Hematopoietic multipotent progenitor cell treated with erythropoietin and hydrocortisone succinate and interleukin-3 and kit ligand, for 17 days (in vitro differentiated cells): Measurements from ENCODE around the gene MYO1C.

Experiments
- DNase-seq: peaks from one replicate; pipeline ENCODE4 v3.0.0-alpha.2; 2015; ENCODE audit warnings: low spot score

Gene MYO1C

DNA sequence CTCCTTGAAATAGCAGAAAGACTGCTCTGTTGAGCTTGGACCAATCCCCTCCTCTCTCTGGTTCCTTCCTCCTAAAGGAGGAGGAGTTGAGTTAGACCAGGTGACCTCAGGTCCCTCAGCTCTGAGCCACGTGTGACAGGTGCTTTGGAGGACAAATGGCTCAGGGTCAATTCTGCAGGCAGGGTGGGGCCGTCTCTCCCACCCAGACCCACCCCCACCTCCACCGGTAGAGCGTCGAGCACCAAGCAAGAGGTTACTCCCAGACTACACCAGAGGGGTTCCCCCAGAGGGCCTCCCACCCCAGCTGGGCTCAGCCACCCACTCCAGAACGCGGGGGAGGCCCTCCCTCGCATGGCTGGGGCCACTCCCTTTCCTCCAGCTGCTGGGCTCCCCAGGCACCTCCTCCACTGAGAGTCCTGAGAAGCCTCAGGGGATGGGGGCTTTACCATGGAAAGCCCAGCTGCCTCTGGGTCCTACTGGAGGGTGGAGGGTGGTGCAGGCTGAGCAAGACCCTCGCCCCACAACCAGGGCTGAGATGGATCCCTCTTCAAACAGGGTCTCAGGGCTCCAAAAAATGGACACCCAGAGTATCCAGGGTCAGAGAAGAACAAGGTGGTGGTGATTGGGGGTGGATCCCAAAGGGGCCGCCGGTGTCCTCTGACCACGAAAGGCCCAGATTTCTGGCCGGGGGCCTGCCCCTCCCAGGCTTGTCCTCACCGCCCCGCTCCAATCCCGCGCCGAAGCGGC is 7.6 kb downstream of the MYO1C start:
- no peak for DNase-seq

- no peak for DNase-seq
These were observed 8.4 kb downstream of the MYO1C start for GRCh38 chr17:1484060-1484535.

GRCh38 chr17:1482680-1483079 is 9.8 kb downstream of the MYO1C start:
- DNase-seq, result no peak

DNA sequence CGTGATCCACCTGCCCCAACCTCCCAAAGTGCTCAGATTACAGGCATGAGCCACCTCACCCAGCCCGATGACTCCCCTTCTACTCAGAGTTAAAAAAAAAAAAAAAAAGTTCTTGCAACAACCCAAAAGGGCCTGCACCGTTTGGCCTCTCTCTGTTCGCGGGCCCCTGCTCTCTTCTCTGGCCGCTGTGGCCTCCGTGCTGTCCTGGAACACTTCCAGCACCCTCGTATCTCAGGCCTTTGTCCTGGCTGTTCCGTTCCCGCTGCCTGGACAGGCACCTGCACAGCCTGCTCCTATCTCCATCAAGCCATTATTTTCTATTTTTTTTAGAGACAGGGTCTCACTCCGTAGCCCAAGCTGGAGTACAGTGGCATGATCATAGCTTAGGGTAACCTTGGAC is 10.8 kb downstream of the MYO1C start:
- DNase-seq, result no peak

- DNase-seq, result no peak
These were observed 11.6 kb downstream of the MYO1C start for GRCh38 chr17:1480747-1481465.

DNA sequence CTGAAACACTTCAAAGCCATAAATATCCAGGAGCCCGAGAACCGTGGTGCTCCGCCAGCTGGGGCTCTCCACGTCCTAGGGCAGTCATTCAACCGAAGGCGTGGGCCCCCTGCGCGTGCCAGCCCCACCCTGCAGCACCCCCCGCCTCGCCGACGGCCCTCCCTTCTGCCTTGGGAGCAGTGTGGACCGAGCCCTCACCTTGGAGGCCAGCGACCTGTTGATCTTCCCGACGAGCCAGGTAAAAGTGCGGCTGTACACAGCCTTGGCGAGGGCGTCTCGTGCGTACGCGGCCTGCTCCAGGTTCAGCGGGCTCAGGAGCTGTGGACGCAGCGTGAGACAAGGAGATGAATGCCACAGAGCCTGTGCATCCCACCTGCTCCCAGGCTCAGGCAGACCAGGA is 14.1 kb downstream of the MYO1C start:
- no peak for DNase-seq

- DNase-seq, result no peak
These were observed 17.1 kb downstream of the MYO1C start for GRCh38 chr17:1475321-1475854.

DNA sequence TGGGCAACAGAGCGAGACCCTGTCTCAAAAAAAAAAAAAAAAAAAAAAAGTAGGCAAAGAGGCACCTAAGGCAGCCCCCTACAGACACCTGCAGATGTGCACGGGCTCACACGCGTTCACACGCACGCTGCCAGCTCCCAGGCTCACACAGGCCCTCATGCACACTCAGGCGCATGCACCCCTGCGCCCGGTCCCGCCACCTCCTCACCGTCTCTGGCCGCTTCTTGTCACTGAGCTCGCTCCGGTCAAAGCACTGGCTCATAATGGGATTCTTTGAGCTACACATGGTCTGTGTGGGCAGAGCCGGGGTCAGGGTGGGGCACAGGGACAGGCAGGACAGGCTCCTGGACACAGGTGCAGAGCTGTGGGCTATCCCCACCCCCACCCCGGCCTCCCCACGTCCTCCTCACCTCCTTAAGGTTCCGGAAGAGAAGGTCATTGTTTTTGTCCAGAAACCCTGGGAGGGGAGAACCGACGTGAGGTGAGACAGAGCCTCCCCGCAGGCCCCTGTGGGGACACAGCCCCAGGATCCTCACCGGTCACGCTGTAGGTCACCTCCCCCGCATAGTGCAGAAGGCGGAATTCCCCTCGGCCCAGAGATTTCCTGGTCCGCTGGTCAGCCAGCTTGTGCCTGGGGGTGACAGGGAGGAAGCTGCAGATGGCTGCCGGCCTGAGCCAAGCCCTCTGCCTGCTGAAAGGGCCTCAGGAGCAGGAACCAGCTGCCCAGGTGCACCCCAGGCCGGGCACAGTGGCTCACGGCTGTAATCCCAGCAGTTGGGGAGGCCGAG is 17.9 kb downstream of the MYO1C start:
- no peak for DNase-seq

DNA sequence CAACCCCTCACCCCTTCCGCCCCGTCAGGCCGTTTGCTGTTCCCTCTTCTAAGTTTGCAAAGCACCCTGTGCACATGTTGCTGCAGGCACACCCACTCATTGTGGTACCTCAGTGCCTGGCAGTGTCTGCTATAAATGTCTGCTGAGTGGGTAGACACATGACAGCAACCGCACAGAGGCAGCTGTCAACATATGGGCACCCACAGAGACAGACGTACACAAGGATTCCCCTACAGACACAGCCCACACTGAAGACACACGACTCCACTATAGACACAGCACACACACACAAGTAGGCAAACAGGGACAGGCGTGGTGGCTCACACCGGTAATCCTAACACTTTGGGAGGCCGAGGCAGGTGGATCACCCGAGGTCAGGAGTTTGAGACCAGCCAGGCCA is 18.6 kb downstream of the MYO1C start:
- DNase-seq, result no peak

GRCh38 chr17:1473170-1473569 is 19.3 kb downstream of the MYO1C start:
- no peak for DNase-seq

DNA sequence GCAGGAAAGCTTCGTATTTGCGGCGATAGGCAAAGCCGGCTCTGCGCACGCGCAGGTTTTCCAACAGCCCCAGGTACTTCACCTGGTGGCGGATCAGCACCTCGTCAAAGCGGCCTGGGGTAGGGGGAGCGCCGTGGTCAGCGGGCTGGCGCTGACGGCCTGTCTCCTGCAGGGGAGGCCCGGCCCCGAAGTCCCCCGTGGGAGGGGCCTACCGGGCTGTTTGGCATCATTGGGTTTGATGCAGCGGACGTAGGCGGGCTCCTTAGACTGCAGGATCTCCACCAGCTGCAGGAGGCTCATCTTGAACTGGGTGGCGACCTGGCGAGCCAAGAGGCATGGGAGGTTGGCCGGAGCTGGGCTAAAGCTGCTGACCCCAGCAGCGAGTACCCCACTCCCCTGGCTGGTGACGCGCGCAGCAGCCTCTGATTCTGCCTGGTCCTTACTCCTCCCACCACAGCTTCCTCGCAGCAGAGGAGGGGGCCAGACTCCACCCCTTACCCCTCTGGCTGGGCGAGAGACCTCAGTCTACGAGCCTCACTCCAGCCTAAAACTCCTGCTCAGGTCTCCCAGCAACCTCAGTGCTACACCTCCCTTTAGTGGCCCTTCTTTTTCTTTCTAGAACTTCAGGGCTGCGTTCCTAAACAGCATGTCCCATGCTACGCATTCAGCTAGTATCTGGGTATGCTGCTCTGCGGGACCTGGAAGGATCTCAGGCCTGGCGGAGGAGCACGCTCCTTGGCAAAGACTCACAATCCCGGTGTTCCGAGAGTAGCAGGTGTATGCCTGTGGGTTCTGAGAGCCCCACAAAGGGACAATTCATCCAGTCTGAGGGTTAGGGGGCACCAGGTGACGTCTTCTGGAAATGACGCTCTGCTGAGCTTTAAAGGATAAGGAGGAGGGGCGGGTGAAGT is 20.3 kb downstream of the MYO1C start:
- DNase-seq, result no peak

DNA sequence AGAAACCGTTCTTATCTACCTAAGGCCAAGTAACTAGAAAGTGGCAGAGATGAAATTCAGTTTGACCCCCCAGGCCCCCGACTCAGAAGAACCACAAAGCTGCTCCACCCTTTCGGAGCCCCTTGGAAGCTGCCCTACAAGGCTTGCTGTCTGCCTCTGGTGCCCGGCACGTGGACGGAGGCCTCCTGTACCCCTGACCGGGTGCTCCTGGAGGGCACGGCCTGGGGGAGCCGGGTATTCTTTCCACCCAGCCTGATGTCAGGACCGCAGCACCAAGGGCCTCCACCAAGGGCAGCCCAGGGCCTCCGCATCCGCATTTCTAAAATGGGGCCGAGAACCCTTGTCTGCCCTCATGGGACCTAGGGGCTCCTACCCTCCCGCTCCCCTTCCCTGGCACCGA is 21.0 kb downstream of the MYO1C start:
- no peak for DNase-seq

DNA sequence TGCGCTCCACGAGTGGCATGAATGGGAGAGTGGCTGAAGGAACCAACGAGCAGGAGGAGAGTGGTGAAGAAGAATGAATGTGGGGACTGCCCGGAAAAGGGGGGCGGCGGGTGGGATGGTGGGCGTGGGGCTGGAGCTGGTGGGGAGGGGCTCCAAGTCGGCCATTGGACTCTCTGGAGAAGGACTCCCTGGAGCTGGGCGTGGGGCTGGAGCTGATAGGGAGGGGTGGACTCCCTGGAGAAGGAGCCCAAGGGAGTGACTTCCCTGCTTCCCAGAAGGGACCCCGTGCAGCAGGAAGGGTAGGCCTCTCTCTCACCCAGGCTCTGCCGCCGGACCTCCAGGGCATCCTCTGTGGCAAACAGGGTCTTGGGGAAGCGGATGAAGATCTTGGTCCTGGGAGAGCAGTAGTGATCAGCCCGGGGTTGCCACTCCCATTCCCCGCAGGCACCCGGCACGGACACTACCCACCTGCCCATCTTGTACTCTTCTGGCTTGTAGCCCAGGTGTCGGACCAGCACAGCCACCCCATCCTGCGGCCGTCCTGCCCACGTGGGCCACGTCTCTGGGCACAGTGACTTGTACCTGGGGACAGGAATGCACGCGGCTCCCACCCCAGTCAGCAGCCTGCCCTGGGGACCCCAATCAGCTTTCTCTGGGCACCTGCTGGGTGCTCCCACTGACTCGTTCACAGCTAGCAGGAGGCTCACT is 21.6 kb downstream of the MYO1C start:
- no peak for DNase-seq

- DNase-seq, result no peak
These were observed 22.3 kb downstream of the MYO1C start for GRCh38 chr17:1470071-1470754.

DNA sequence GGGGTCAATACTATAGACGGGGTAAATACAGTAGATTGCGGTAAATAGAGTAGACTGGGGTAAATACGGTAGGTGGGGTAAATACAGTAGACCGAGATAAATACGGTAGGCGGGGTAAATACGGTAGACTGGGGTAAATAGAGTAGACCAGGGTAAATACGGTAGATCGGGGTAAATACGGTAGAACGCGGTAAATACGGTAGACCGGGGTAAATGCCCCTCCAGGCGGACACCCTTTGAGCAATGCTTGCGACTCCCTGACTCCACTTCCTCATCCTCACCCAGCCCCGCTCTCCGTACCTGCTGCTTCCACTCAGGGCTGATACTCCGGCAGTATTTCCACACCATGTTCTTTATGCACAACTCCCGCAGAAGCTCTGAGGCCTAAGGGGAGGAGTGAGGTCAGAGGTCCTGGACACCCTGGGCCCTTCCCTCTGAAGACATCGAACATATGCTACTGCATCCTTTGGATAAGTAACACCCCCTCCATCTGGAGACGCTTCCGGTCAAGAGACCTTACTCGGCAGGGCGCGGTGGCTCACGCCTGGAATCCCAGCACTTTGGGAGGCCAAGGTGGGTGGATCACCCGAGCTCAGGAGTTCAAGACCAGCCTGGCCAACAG is 23.1 kb downstream of the MYO1C start:
- DNase-seq, result no peak

- no peak for DNase-seq
These were observed 24.5 kb downstream of the MYO1C start for GRCh38 chr17:1467898-1468492.

DNA sequence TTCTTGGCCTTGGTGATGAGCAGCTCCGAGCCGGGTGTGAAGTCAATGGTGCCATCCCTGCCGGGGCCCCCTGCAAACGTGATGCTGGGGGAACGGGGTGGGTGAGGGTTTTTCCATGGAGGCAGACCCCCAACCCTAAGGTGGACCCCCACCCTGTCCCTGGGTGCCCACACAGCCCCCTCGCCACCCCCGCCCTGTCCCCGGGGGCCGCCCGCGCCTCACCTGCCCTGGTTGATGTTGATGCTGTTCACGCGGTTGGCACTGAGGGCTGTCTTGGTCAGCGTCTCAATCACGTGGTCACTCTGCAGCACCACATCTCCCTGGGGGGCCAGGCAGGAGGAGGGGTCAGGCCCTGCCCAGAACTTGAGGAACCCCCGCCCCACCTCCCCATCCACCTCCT is 25.2 kb downstream of the MYO1C start:
- DNase-seq, result no peak

DNA sequence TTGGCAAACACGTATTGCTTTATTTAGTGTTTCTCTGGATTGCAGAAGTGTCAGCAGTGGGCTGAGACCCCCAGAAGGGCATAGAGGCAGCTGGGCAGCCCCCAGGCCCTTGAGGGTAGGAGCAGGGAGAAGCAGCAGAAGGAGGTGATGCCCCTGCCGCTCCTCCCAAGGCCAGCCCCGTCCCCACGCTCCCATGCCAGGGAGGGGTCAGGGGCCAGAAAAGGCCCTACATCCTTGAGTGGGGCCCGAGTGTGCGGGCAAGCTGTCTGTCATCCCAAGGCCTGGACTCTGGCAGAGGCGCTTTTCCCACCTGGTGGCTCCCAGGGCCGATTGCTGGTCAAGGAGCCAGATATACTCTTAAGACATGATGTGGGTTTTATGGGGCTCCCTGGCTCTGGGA is 28.3 kb downstream of the MYO1C start:
- DNase-seq, result no peak
